GM06990 (cell line): ENCODE results near the gene DLEU7.

Experiments
- DNase-seq: peaks from one replicate; pipeline ENCODE4 v3.0.0-alpha.2; 2011; ENCODE audit not compliant: insufficient read length; ENCODE audit errors: extremely low read depth
- H3K27me3 ChIP-seq: replicated peaks from 2 replicates; pipeline ENCODE4 v1.6.0; 2011; ENCODE audit warnings: low read length; ENCODE audit not compliant: control insufficient read depth, insufficient read depth
- H3K36me3 ChIP-seq: 2 replicates; pipeline ENCODE4 v1.5.1; 2011; ENCODE audit warnings: low read length; ENCODE audit not compliant: control insufficient read depth, insufficient read depth
- H3K4me3 ChIP-seq: replicated peaks from 2 replicates; pipeline ENCODE4 v1.5.1; 2011; ENCODE audit warnings: low read depth, mild to moderate bottlenecking, control low read depth, low read length
- TF ChIP-seq, protein P1 (sequence below): IDR thresholded peaks from 2 replicates; pipeline ENCODE4 v1.5.1; 2011; ENCODE audit warnings: low read length, control low read depth, mild to moderate bottlenecking, inconsistent platforms; ENCODE audit not compliant: insufficient read depth, poor library complexity, severe bottlenecking

Gene DLEU7

DNA sequence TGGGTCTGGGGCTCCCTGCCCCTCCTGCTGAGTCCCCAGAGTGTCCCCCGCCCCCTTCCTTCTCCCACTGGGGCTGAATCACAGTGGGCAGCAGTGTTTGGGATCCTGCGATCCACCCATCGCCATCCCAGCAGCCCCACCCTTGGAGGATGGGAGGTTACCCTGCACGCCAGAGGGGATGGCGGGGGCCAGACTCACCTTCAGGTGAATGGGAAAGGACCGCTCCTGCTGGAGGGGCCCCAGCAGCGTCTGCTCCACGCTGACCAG, 569 bp downstream of the DLEU7 start:
- H3K27me3 ChIP-seq, result no peaks in the 10 kb centered on the region
- H3K4me3 ChIP-seq, result no peak overlapping the region
- TF ChIP-seq, protein P1, sequence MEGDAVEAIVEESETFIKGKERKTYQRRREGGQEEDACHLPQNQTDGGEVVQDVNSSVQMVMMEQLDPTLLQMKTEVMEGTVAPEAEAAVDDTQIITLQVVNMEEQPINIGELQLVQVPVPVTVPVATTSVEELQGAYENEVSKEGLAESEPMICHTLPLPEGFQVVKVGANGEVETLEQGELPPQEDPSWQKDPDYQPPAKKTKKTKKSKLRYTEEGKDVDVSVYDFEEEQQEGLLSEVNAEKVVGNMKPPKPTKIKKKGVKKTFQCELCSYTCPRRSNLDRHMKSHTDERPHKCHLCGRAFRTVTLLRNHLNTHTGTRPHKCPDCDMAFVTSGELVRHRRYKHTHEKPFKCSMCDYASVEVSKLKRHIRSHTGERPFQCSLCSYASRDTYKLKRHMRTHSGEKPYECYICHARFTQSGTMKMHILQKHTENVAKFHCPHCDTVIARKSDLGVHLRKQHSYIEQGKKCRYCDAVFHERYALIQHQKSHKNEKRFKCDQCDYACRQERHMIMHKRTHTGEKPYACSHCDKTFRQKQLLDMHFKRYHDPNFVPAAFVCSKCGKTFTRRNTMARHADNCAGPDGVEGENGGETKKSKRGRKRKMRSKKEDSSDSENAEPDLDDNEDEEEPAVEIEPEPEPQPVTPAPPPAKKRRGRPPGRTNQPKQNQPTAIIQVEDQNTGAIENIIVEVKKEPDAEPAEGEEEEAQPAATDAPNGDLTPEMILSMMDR, result no peak
- no peaks in the 10 kb centered on the region for H3K36me3 ChIP-seq
- no peak for DNase-seq

DNA sequence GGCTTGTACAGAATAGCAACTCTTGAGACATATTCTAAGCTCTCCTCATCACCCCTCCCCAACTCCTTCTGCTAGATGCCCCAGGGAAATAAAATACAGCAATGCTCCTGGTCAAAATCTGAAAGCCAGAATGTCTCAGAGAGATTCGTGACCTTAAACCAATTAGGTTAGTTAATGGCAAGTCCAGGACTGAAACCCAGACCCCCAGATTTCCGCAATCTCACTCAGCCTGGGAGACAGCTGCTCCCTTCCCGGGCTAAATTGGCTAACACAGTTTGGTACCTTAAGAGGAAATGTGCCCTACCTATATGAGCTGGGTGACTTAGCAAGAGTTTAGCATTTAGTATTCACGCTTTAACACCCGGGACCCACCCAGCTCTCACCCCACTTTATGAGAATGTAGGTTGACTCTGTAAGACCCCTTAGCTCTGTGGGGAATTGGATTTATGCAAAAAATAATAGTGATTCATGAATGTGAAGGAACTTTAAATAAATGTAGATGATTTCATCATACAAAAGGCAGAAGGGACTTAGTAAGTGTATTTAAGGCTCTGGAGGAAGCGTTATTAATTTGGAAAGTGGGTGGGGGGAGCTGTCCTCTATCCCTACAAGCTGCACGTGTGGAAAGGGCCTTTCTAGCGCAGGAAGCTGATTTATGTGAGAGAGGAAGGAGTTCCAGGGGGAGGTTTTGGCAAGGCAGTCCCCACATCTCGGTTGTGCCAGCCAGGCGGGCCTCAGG, 1.1 kb downstream of the DLEU7 start:
- no peak for DNase-seq
- TF ChIP-seq, protein P1, result no peak
- no peaks in the 10 kb centered on the region for H3K27me3 ChIP-seq
- no peak overlapping the region for H3K4me3 ChIP-seq
- no peaks in the 10 kb centered on the region for H3K36me3 ChIP-seq

DNA sequence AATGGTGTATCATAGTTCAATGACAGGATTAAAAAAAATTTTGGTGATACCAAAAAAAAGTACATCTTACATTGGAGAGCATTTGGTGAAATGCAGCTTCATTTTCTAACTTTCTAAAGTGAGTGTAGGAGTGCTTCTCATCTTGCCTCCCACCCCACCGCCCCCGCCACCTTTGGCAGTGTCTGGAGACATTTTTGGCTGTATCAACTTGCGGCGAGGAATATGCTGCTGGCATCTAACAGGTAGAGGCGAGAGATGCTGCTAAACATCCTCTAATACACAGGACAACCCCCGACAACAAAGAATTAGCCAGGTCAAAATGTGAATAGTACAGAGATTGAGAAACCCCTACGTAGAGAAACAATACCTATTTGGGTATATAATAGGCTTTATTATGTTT, 1.7 kb downstream of the DLEU7 start:
- no peak for DNase-seq
- Histone ChIP-seq H3K27me3 (no peaks in the 10 kb centered on the region), H3K36me3 (no peaks in the 10 kb centered on the region), H3K4me3 (no peak overlapping the region)
- TF ChIP-seq, protein P1, result no peak

- no peak for DNase-seq
- H3K36me3 ChIP-seq, result no peaks in the 10 kb centered on the region
- H3K27me3 ChIP-seq, result no peaks in the 10 kb centered on the region
- no peak overlapping the region for H3K4me3 ChIP-seq
- TF ChIP-seq, protein P1, result no peak
Measured at GRCh38 chr13:50840284-50840683, 3.2 kb downstream of the DLEU7 start.

DNA sequence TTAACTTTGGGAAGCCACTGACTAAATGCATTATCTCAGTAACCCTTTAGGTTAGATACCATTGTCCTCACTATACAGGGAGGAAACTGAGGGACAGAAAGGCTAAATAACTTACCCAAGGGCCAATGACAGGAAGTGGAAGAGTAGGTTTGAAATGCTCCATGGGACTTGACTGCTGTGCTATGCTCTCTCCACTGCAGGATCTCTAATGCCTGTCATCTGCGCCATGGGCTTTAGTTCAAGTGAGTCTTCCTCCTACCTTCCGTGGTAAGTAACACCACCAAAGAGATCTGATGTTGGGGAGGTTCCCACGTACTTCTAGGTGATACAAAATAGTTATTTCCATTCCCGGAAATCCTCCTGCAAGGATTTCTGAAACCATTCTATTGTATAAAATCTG, 3.7 kb downstream of the DLEU7 start:
- no peaks in the 10 kb centered on the region for H3K27me3 ChIP-seq
- TF ChIP-seq, protein P1, result no peak
- no peaks in the 10 kb centered on the region for H3K36me3 ChIP-seq
- DNase-seq, result no peak
- H3K4me3 ChIP-seq, result no peak overlapping the region

- Histone ChIP-seq H3K4me3 (no peak overlapping the region), H3K36me3 (no peaks in the 10 kb centered on the region), H3K27me3 (no peaks in the 10 kb centered on the region)
- TF ChIP-seq, protein P1, result no peak
- no peak for DNase-seq
Measured at GRCh38 chr13:50838701-50839100, 4.8 kb downstream of the DLEU7 start.
